Endothelial cell of umbilical vein (primary cell): ENCODE results near the gene TNNT3. TPM values are rescaled to one million over a fixed set of nuclear protein-coding genes. Genes with fewer than 3 reads are reported as not detected.

ENCODE experiments used
- BruUV-seq: library from RNA; stranded (reverse); fragments of 400-500 nt; replicated peaks from 2 replicates; lab custom pipeline; 2021; lab: Mats Ljungman, UMichigan
- CTCF ChIA-PET: fragments of 300-600, 350-600 bp; sonication (Branson Sonifier 250); formaldehyde crosslinking; loops from one replicate; lab custom pipeline; 2021; ENCODE audit warnings: antibody characterized with exemption, inconsistent platforms; lab: Charles Lee
- POLR2A ChIA-PET: fragments of 300-600, 350-600 bp; sonication (Branson Sonifier 250); formaldehyde crosslinking; loops from one replicate; lab custom pipeline; 2021; ENCODE audit warnings: antibody characterized with exemption, inconsistent platforms; lab: Charles Lee
- DNase-seq: peaks from one replicate; pipeline ENCODE4 v3.0.0-alpha.2; 2011; ENCODE audit warnings: low read depth, low spot score
- FAIRE-seq: peaks from 2 replicates; lab custom pipeline; 2011; peaks lifted over from hg19 to GRCh38; lab: Jason Lieb, UNC
- H2AFZ ChIP-seq: 2 replicates; pipeline ENCODE4 v1.6.0; 2012; ENCODE audit warnings: low read depth, low read length, control low read depth, inconsistent platforms
- H3K27ac ChIP-seq: 2 replicates; pipeline ENCODE4 v1.5.1; 2011; ENCODE audit warnings: low read depth, mild to moderate bottlenecking, control low read depth, low read length, moderate library complexity; ENCODE audit not compliant: insufficient read depth
- H3K27me3 ChIP-seq, 2 experiments: 2 replicates each; pipeline versions ENCODE4 v1.6.0 to v1.6.1; 2011; ENCODE audit warnings: low read length in 2 of 2, mixed read lengths in 1 of 2; ENCODE audit not compliant: control insufficient read depth in 2 of 2, insufficient read depth in 2 of 2
- H3K36me3 ChIP-seq, 2 experiments: 2 replicates in 1 of 2; 3 replicates in 1 of 2; pipeline ENCODE4 v1.5.1; 2011; ENCODE audit warnings: low read length in 2 of 2, mild to moderate bottlenecking in 1 of 2, moderate library complexity in 1 of 2; ENCODE audit not compliant: control insufficient read depth in 2 of 2, insufficient read depth in 2 of 2; ENCODE audit errors: extremely low read depth in 1 of 2
- H3K4me1 ChIP-seq: 3 replicates; pipeline ENCODE4 v1.5.1; 2011; ENCODE audit warnings: mild to moderate bottlenecking, low read length; ENCODE audit not compliant: control insufficient read depth, insufficient read depth; ENCODE audit errors: extremely low read depth
- H3K4me2 ChIP-seq: 2 replicates; pipeline ENCODE4 v1.6.1; 2011; ENCODE audit warnings: low read length, control low read depth, mixed read lengths; ENCODE audit not compliant: insufficient read depth
- H3K4me3 ChIP-seq, 3 experiments: fragments of 200-600 bp in 1 of 3; sonication (generic), shearing (Covaris generic) in 1 of 3; replicated peaks in 1 of 3; 2 replicates each; pipeline ENCODE4 v1.5.1; 2011 to 2016; ENCODE audit warnings: control low read depth in 3 of 3, low read length in 3 of 3, mild to moderate bottlenecking in 2 of 3, inconsistent platforms in 1 of 3, low read depth in 1 of 3, moderate library complexity in 1 of 3; ENCODE audit not compliant: insufficient read depth in 1 of 3
- H3K79me2 ChIP-seq: 2 replicates; pipeline ENCODE4 v1.6.0; 2012; ENCODE audit warnings: low read length, inconsistent platforms; ENCODE audit not compliant: control insufficient read depth, insufficient read depth
- H3K9ac ChIP-seq: replicated peaks from 2 replicates; pipeline ENCODE3; 2011; ENCODE audit warnings: low read length, control low read depth; ENCODE audit not compliant: insufficient read depth; ENCODE audit errors: extremely low read depth
- H3K9me1 ChIP-seq: replicated peaks from 3 replicates; pipeline ENCODE4 v1.6.0; 2011; ENCODE audit warnings: mild to moderate bottlenecking, low read length; ENCODE audit not compliant: control insufficient read depth, insufficient read depth; ENCODE audit errors: extremely low read depth
- H3K9me3 ChIP-seq: replicated peaks from 2 replicates; pipeline ENCODE4 v1.5.1; 2012; ENCODE audit warnings: low read length, inconsistent platforms; ENCODE audit not compliant: control insufficient read depth, insufficient read depth
- H4K20me1 ChIP-seq: replicated peaks from 2 replicates; pipeline ENCODE3; 2011; ENCODE audit warnings: mild to moderate bottlenecking, low read length; ENCODE audit not compliant: control insufficient read depth, insufficient read depth; ENCODE audit errors: extremely low read depth
- CTCF ChIP-seq, 2 donors: IDR thresholded peaks; 1 replicate in 1 of 2; 2 replicates in 1 of 2; pipeline ENCODE4 v1.5.1; 2011; ENCODE audit warnings: low read length in 2 of 2, mild to moderate bottlenecking in 2 of 2, moderate library complexity in 2 of 2, control low read depth in 1 of 2, inconsistent platforms in 1 of 2, low read depth in 1 of 2; ENCODE audit not compliant: insufficient read depth in 1 of 2; ENCODE audit errors: extremely low read depth in 1 of 2
- EZH2 ChIP-seq: IDR thresholded peaks from 2 replicates; pipeline ENCODE4 v1.6.1; 2012; ENCODE audit warnings: borderline replicate concordance, low read depth, mild to moderate bottlenecking, moderate library complexity, low read length, inconsistent platforms; ENCODE audit not compliant: severe bottlenecking
- FOS ChIP-seq: IDR thresholded peaks from 2 replicates; pipeline ENCODE4 v1.6.1; 2011; ENCODE audit warnings: mild to moderate bottlenecking, low read length, moderate library complexity, borderline replicate concordance; ENCODE audit not compliant: insufficient read depth
- GATA2 ChIP-seq: IDR thresholded peaks from 2 replicates; pipeline ENCODE4 v1.7.0; 2011; ENCODE audit warnings: low read depth, mild to moderate bottlenecking, moderate library complexity, mixed read lengths, low read length; ENCODE audit not compliant: insufficient read length, insufficient read depth
- JUN ChIP-seq: IDR thresholded peaks from 2 replicates; pipeline ENCODE4 v1.6.1; 2011; ENCODE audit warnings: borderline replicate concordance, low read depth; ENCODE audit not compliant: insufficient read length, insufficient read depth
- MAX ChIP-seq: IDR thresholded peaks from 2 replicates; pipeline ENCODE4 v1.6.1; 2011; ENCODE audit not compliant: insufficient read depth, insufficient read length
- MYC ChIP-seq: IDR thresholded peaks from one replicate; pipeline ENCODE4 v1.6.1; 2011; ENCODE audit warnings: mild to moderate bottlenecking, low read depth, low read length
- POLR2A ChIP-seq: IDR thresholded peaks from 2 replicates; pipeline ENCODE4 v1.6.1; 2012; ENCODE audit warnings: low read depth, mild to moderate bottlenecking, control low read depth, low read length
- POLR2AphosphoS5 ChIP-seq: IDR thresholded peaks from 2 replicates; pipeline ENCODE4 v1.6.1; 2012; ENCODE audit warnings: low read depth, mild to moderate bottlenecking, control low read depth, low read length, moderate library complexity; ENCODE audit not compliant: insufficient read depth
- dilution Hi-C: fragments of 300-500 bp; cut with MboI; formaldehyde crosslinking; loops from one replicate; pipeline ENCODE4 v1.15.0; 2019; ENCODE audit warnings: low sequenced_read_pairs; ENCODE audit not compliant: extremely low pct_ligation_motif_present
- intact Hi-C: fragments of 100-400 bp; cut with micrococcal nuclease; formaldehyde crosslinking; loops from one replicate; pipeline ENCODE4 v1.10.0; 2022
- polyA plus RNA-seq, 4 experiments: library from polyadenylated mRNA; depleted of rRNA in 3 of 4; stranded (reverse) in 3 of 4; unstranded in 1 of 4; fragments of >200 nt; gene quantifications; 2 replicates each; pipeline versions ENCODE4 v1.2.1 to v1.2.3, GENCODE V29; 2011 to 2012; ENCODE audit warnings: missing spikeins in 1 of 4
- total RNA-seq: library from RNA; stranded (reverse); gene quantifications from 2 replicates; pipeline ENCODE4 v1.2.3, GENCODE V29; 2021

The TNNT3 gene
- total and polyA plus RNA-seq, 2 donors (not counting 3 experiments of a cell fraction or from before 2014, with no cell fraction given), result not detected

- no peaks in the 10 kb centered on the region for H3K9me1 ChIP-seq
- no peak for FAIRE-seq
- dilution Hi-C loops, result no loop called here
- H3K27me3 ChIP-seq, result no peaks in the 10 kb centered on the region
- H3K4me3 ChIP-seq, result no peak overlapping the region
- intact Hi-C loops, result no loop called here
- TF ChIP-seq GATA2 (no peak), CTCF (IDR thresholded peaks at IDR 0.05; ENCODE audit: extremely low read depth in 1 of 2, insufficient read depth in 1 of 2, low read depth in 1 of 2, low read length in 2 of 2) (no peak), EZH2 (no peak), MYC (no peak), JUN (no peak), POLR2A (no peak), MAX (no peak), POLR2AphosphoS5 (no peak), FOS (no peak)
- no peak overlapping the region for H3K4me2 ChIP-seq
- BruUV-seq, result no TSS peak
- no peak overlapping the region for H2AFZ ChIP-seq
- H3K36me3 ChIP-seq, result no peaks in the 10 kb centered on the region
- H4K20me1 ChIP-seq, result no peaks in the 10 kb centered on the region
- CTCF ChIA-PET, result interaction anchor here (1.1 kb wide), 1 partner anchor 263 kb away, joined by 3 read pairs; no protein-coding TSS in a partner anchor
- no peak overlapping the region for H3K27ac ChIP-seq
- H3K79me2 ChIP-seq, result no peaks in the 10 kb centered on the region
- H3K9ac ChIP-seq, result no peak overlapping the region
- no peak for DNase-seq
- H3K4me1 ChIP-seq, result no peaks in the 10 kb centered on the region
- POLR2A ChIA-PET, result no interaction called here
- no peaks in the 10 kb centered on the region for H3K9me3 ChIP-seq
These were observed 31.2 kb upstream of the TNNT3 start for GRCh38 chr11:1888347-1888753.
